Left lung (tissue), 10 donors: ENCODE data around the gene PLXDC2. TPM values are rescaled to one million over a fixed set of nuclear protein-coding genes. Genes with fewer than 3 reads are reported as not detected.

Experiments
- ATAC-seq: fragments of 200-7000 bp; cut with Tn5 transposase; one replicate; pipeline ENCODE4 v1.9.1; 2020; ENCODE audit warnings: moderate library complexity
- DNase-seq, 4 donors: peaks; one replicate each; pipeline ENCODE4 v3.0.0-alpha.2; 2013 to 2020
- H3K27ac ChIP-seq, 2 donors: fragments of 200-600 bp; sonication (generic) in 1 of 2; one replicate each; pipeline versions ENCODE4 v1.5.0 to v1.8.0; 2020 to 2021
- H3K27me3 ChIP-seq, 2 donors: fragments of 200-600 bp; sonication (generic) in 1 of 2; one replicate each; pipeline versions ENCODE4 v1.5.0 to v1.8.0; 2020 to 2021
- H3K36me3 ChIP-seq, 2 donors: fragments of 200-600 bp; sonication (generic) in 1 of 2; one replicate each; pipeline versions ENCODE4 v1.5.0 to v1.8.0; 2020 to 2021
- H3K4me1 ChIP-seq, 2 donors: fragments of 200-600 bp; one replicate each; pipeline ENCODE4 v1.8.0; 2021
- H3K4me3 ChIP-seq, 2 donors: fragments of 200-600 bp; sonication (generic) in 1 of 2; one replicate each; pipeline versions ENCODE4 v1.5.0 to v1.8.0; 2020 to 2021; ENCODE audit warnings: mild to moderate bottlenecking in 1 of 2
- H3K9me3 ChIP-seq, 2 donors: fragments of 200-600 bp; sonication (generic) in 1 of 2; one replicate each; pipeline versions ENCODE4 v1.5.0 to v1.8.0; 2020 to 2021
- CTCF ChIP-seq, 2 donors: fragments of 200-600 bp; sonication (generic) in 1 of 2; IDR thresholded peaks; one replicate each; pipeline versions ENCODE4 v1.5.0 to v1.8.0; 2021; ENCODE audit warnings: antibody characterized with exemption in 2 of 2
- intact Hi-C, 2 donors: fragments of 100-400 bp; cut with DNase I; formaldehyde crosslinking; loops; one replicate each; pipeline versions ENCODE4 v1.11.2 to v1.14.2; 2022
- polyA plus RNA-seq, 6 donors: library from polyadenylated mRNA; unstranded; fragments of 120-200 nt; gene quantifications; one replicate each; pipeline ENCODE4 v1.2.1, GENCODE V29; 2013; ENCODE audit not compliant: insufficient read length in 6 of 6
- total RNA-seq, 2 donors: library from RNA; stranded (reverse); fragmentation: NEBNext Ultra II Directional; extraction: Animal tissue kit (Norgen Biotek cat#: 25700); gene quantifications; one replicate each; pipeline ENCODE4 v1.2.1, GENCODE V29; 2021
- donor health status: DM: no; HTN: yes; CAD: no.
- donor health status: DM: no; HTN: no; CAD: no.

Gene PLXDC2
- total and polyA plus RNA-seq, 8 donors: 85.3 to 127 (median 112) TPM

DNA sequence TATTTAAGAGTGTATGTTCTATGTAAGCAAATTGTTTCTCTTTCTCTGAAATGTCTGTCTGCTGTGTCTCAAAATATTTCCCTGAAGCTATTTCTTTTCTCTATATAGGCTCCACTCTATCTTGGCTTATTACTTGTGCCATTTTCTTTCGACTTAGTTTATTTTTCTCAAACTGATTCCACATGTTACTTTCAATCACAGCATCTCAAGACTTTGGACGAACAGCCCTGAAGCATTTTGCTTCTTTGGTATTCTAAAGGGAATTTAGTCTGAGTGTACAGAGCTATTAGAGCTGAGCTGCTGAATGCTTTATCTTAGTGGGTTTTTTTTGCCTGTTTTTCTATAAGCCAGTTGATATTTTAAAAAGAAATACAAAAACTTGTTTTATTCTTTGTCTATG is 95.7 kb downstream of the PLXDC2 start:
- DNase-seq (no peak), ATAC-seq (no peak)
- intact Hi-C loops: no loop called here
- TF ChIP-seq CTCF (IDR thresholded peaks at IDR 0.05): no peak
- Histone ChIP-seq H3K27me3 (no peaks in the 10 kb centered on the region), H3K9me3 (peaks cover 0 to 8% of the 10 kb centered on the region in 2 donors), H3K4me3 (no peak overlapping the region), H3K36me3 (no peaks in the 10 kb centered on the region), H3K27ac (no peak overlapping the region), H3K4me1 (no peaks in the 10 kb centered on the region)

GRCh38 chr10:19913987-19914386 is 97.8 kb downstream of the PLXDC2 start:
- no peaks in the 10 kb centered on the region for H3K36me3 ChIP-seq
- intact Hi-C loops: no loop called here
- H3K4me3 ChIP-seq: no peak overlapping the region
- ATAC-seq (no peak), DNase-seq (no peak)
- H3K4me1 ChIP-seq: peaks cover 1 to 5% of the 10 kb centered on the region in 2 donors
- no peak for TF ChIP-seq CTCF (IDR thresholded peaks at IDR 0.05)
- H3K27me3 ChIP-seq: no peaks in the 10 kb centered on the region
- peaks cover 0 to 8% of the 10 kb centered on the region in 2 donors for H3K9me3 ChIP-seq
- H3K27ac ChIP-seq: no peak overlapping the region

DNA sequence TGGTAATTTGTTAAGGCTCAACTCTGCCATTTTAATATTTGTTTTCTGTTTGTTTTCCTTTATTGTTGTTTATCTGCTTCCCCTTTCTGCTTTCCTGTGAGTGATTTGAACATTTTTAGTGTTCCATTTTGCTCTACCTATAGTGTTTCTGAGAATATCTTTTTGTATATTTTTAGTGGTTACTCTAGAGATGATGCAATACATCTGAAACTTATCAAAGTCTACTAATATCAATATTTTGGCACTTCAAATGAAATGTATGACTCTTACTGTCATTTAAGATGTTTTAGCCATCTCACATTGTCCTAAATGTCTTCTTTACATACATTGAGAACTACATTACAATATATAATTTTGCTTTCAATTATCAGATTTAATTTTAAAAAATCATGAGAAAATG is 98.9 kb downstream of the PLXDC2 start:
- H3K4me3 ChIP-seq: no peak overlapping the region

GRCh38 chr10:19915816-19916215 is 99.6 kb downstream of the PLXDC2 start:
- Histone ChIP-seq H3K4me1 (peaks cover 4 to 7% of the 10 kb centered on the region in 2 donors), H3K27ac (no peak overlapping the region), H3K36me3 (no peaks in the 10 kb centered on the region), H3K9me3 (peaks cover 0 to 8% of the 10 kb centered on the region in 2 donors), H3K4me3 (no peak overlapping the region), H3K27me3 (no peaks in the 10 kb centered on the region)
- intact Hi-C loops: no loop called here
- DNase-seq (no peak), ATAC-seq (no peak)
- no peak for TF ChIP-seq CTCF (IDR thresholded peaks at IDR 0.05)

More for the DNA sequence above, 98.9 kb downstream of the PLXDC2 start:
- Histone ChIP-seq H3K9me3 (peaks cover 0 to 8% of the 10 kb centered on the region in 2 donors), H3K27ac (no peak overlapping the region), H3K4me1 (peaks cover 4 to 7% of the 10 kb centered on the region in 2 donors), H3K36me3 (no peaks in the 10 kb centered on the region), H3K27me3 (no peaks in the 10 kb centered on the region)
- TF ChIP-seq CTCF (IDR thresholded peaks at IDR 0.05): no peak
- intact Hi-C loops: no loop called here
- DNase-seq (no peak), ATAC-seq (no peak)

- TF ChIP-seq CTCF (IDR thresholded peaks at IDR 0.05): no peak
- intact Hi-C loops: no loop called here
- H3K36me3 ChIP-seq: no peaks in the 10 kb centered on the region
- no peak overlapping the region for H3K27ac ChIP-seq
- DNase-seq (no peak), ATAC-seq (no peak)
- H3K4me3 ChIP-seq: no peak overlapping the region
- H3K27me3 ChIP-seq: no peaks in the 10 kb centered on the region
- H3K9me3 ChIP-seq: peaks cover 0 to 8% of the 10 kb centered on the region in 2 donors
- peaks cover 14 to 22% of the 10 kb centered on the region in 2 donors for H3K4me1 ChIP-seq
Observed at GRCh38 chr10:19917751-19918478, 101.7 kb downstream of the PLXDC2 start.
